SK-N-DZ (cell line): Measurements from ENCODE around the gene MUC12. TPM values are rescaled to one million over a fixed set of nuclear protein-coding genes. Genes with fewer than 3 reads are reported as not detected.
"Not testable (repeated sequence)": the region's sequence is repeated elsewhere in the genome, so short reads cannot be mapped to it uniquely, and the experiment has no call there.

Source experiments
- DNase-seq: peaks from one replicate; pipeline ENCODE4 v3.0.0-alpha.2; 2015; ENCODE audit warnings: low spot score
- polyA plus RNA-seq, 2 experiments: library from polyadenylated mRNA; depleted of rRNA; stranded (reverse); fragments of >200 nt; gene quantifications; 2 replicates each; pipeline ENCODE4 v1.2.3, GENCODE V29; 2014

The MUC12 gene, protein sequence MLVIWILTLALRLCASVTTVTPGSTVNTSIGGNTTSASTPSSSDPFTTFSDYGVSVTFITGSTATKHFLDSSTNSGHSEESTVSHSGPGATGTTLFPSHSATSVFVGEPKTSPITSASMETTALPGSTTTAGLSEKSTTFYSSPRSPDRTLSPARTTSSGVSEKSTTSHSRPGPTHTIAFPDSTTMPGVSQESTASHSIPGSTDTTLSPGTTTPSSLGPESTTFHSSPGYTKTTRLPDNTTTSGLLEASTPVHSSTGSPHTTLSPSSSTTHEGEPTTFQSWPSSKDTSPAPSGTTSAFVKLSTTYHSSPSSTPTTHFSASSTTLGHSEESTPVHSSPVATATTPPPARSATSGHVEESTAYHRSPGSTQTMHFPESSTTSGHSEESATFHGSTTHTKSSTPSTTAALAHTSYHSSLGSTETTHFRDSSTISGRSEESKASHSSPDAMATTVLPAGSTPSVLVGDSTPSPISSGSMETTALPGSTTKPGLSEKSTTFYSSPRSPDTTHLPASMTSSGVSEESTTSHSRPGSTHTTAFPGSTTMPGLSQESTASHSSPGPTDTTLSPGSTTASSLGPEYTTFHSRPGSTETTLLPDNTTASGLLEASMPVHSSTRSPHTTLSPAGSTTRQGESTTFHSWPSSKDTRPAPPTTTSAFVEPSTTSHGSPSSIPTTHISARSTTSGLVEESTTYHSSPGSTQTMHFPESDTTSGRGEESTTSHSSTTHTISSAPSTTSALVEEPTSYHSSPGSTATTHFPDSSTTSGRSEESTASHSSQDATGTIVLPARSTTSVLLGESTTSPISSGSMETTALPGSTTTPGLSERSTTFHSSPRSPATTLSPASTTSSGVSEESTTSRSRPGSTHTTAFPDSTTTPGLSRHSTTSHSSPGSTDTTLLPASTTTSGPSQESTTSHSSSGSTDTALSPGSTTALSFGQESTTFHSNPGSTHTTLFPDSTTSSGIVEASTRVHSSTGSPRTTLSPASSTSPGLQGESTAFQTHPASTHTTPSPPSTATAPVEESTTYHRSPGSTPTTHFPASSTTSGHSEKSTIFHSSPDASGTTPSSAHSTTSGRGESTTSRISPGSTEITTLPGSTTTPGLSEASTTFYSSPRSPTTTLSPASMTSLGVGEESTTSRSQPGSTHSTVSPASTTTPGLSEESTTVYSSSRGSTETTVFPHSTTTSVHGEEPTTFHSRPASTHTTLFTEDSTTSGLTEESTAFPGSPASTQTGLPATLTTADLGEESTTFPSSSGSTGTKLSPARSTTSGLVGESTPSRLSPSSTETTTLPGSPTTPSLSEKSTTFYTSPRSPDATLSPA (N-terminal part only)
- 0.20 and 3.4 TPM in 2 replicates for polyA plus RNA-seq (2014; cell fraction: cytosol; rRNA removed)
- polyA plus RNA-seq (2014; cell fraction: nucleus; rRNA removed), result not detected in 2 replicates

DNA sequence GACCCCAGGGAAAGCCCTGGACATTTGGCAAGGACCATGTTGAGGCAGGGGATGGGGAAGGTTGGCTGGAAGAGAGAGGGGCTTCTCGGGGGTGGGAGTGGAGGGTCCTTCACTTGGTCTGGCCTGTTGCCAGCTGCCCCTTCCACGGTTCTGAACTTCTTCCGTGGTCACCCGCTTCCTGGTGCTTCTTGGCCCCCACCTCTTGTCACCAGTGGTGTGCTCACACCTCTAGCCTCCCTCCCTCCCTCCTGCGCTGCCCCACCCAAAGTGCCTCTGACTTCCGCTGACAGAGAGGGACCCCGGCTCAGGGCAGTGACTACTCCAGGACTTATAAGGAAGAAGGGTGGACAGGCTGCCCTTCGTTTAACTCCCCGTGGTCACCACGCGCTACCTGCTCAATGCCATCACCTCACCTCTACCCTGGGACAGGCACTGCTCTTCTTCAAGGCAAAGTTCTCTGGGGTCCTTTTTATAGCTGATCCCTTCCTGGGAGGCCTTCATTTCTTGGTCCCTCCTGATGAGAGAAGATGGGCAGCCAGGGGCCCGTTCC lies at the start of gene MUC12:
Gene MUC12, plus strand, starts transcription at position 500 of the 550 bp plus-strand sequence. CDS start 58 bp downstream, outside the sequence.
- no peak for DNase-seq

GRCh38 chr7:100919779-100920437 lies 49.5 kb upstream of the MUC12 start:
- DNase-seq, result not testable (repeated sequence)

DNA sequence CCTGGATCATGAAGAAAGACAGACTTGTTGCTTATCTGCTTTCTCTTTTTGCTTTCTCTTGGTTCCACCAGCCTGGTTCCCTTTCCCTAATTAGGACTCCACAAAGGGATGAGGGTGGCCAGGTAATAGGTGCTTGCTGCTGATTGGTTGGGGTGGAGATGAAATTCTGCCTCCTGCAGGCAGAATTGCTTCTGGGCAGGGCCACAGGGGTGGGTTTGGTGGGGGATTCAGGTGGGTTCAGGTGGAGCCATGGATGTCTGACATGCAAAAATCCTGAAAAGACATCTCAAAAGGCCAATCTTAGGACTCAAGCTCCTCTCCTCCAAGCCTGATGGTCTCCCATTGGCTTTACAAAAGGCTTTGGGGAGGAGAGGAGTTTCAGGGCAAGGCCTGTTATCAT lies 48.3 kb upstream of the MUC12 start:
- no peak for DNase-seq

DNA sequence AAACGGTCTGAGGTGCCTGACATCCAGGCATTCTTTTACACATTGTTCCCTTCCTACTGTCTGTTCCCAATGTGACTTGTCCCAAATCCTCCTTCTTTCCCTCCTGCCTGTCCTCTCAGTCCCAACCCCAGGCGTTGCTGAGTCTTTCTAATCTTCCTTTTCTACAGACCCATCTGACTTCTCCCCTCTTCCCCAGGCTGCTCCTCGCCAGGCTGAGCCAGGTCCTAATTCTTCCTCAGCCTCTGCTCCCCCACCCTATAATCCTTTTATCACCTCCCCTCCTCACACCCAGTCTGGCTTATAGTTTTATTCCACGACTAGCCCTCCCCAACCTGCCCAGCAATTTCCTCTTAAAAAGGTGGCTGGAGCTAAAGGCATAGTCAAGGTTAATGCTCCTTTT lies 45.7 kb upstream of the MUC12 start:
- not testable (repeated sequence) for DNase-seq

GRCh38 chr7:100929808-100930174 lies 39.6 kb upstream of the MUC12 start:
- DNase-seq, result no peak

GRCh38 chr7:100933734-100934133 lies 35.6 kb upstream of the MUC12 start:
- no peak for DNase-seq

GRCh38 chr7:100935381-100935780 lies 34.0 kb upstream of the MUC12 start:
- DNase-seq, result not testable (repeated sequence)

GRCh38 chr7:100936167-100936566 lies 33.2 kb upstream of the MUC12 start:
- not testable (repeated sequence) for DNase-seq

- DNase-seq, result no peak
Measured at GRCh38 chr7:100942045-100942774, 27.2 kb upstream of the MUC12 start.

- DNase-seq, result no peak
Measured at GRCh38 chr7:100943693-100944092, 25.7 kb upstream of the MUC12 start.

GRCh38 chr7:100944138-100944537 lies 25.2 kb upstream of the MUC12 start:
- no peak for DNase-seq

- no peak for DNase-seq
Measured at GRCh38 chr7:100946111-100946510, 23.3 kb upstream of the MUC12 start.

GRCh38 chr7:100946766-100947365 lies 22.5 kb upstream of the MUC12 start:
- no peak for DNase-seq

- no peak for DNase-seq
Measured at GRCh38 chr7:100947792-100948191, 21.6 kb upstream of the MUC12 start.

- no peak for DNase-seq
Measured at GRCh38 chr7:100949227-100949932, 20.0 kb upstream of the MUC12 start, which contains the start of gene MUC3A. Gene MUC3A (plus strand): TSS chr7:100949534. CDS start chr7:100949625, 91 bp downstream.

DNA sequence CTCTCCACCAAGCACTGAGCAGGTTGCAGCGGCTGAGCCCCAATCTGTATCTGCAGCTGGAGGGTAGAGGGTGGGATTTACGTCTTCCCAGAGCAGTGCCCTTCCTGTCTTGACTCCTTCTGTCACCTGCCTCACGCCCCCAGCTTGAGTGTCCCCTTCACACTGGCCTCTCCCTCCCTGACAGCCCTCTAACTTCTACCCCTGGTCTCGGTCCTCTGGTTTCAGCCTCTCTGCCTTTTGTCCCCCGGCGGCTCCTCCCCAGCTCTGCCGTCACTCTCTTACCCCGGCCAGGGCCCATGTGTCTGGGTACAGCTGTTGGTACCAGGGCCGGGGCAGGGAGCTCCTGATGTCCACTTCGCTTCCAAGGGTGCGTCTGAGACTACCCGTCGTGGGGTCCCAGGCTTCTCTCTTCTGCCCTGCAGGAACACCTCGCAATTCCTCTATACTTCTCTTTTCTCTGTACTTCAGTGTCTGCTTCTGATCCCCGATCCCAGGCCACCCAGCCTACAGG lies 19.4 kb upstream of the MUC12 start:
- DNase-seq, result no peak

GRCh38 chr7:100951172-100951571 lies 18.2 kb upstream of the MUC12 start:
- no peak for DNase-seq

- DNase-seq, result no peak
Measured at GRCh38 chr7:100951888-100952560, 17.3 kb upstream of the MUC12 start.
